ENCODE data around the gene CORO6. TPM values are rescaled to one million over a fixed set of nuclear protein-coding genes. Genes with fewer than 3 reads are reported as not detected.

CORO6 gene
- polyA plus RNA-seq, 2 of the 4 experiments (the other 2 are of a cell fraction): 5.0 to 10.1 TPM

GRCh38 chr17:29591146-29591736, 31.5 kb downstream of the CORO6 start (continued):
- no peak for TF ChIP-seq POLR2AphosphoS2 (conservative IDR thresholded peaks at IDR 0.05; ENCODE audit: low read length)
- TF ChIP-seq ELK1 (IDR thresholded peaks at IDR 0.05; ENCODE audit: low read depth, low read length): no peak
- TF ChIP-seq MAZ (IDR thresholded peaks at IDR 0.05; ENCODE audit: borderline replicate concordance, low read depth, low read length): no peak
- TF ChIP-seq FOSL2 (IDR thresholded peaks at IDR 0.05): peak; percentile 38; the same call in 1 of the 2 replicates
- peak; percentile 75 for TF ChIP-seq FOSL2 (CRISPR knock-in tag; IDR thresholded peaks at IDR 0.05)
- TF ChIP-seq HMGXB4 (CRISPR knock-in tag; IDR thresholded peaks at IDR 0.05; ENCODE audit: borderline replicate concordance): peak; percentile 15; the same call in 1 of the 2 replicates
- TF ChIP-seq TFCP2L1 (CRISPR knock-in tag; IDR thresholded peaks at IDR 0.05): peak; percentile 78; the same call in 1 of the 2 replicates
- peak; percentile 86 for TF ChIP-seq ATOH8 (CRISPR knock-in tag; IDR thresholded peaks at IDR 0.05; ENCODE audit: low read depth)
- no peak for TF ChIP-seq NR3C1 (IDR thresholded peaks at IDR 0.05)
- TF ChIP-seq RCOR1 (IDR thresholded peaks at IDR 0.05; ENCODE audit: low read depth, low read length): no peak
- TF ChIP-seq CHD2 (IDR thresholded peaks at IDR 0.05; ENCODE audit: low read length, partially characterized antibody): no peak
- peak; percentile 48; the same call in 1 of the 2 replicates for TF ChIP-seq NPAS2 (CRISPR knock-in tag; IDR thresholded peaks at IDR 0.05; ENCODE audit: borderline replicate concordance)
- TF ChIP-seq JUNB (IDR thresholded peaks at IDR 0.05): no peak
- TF ChIP-seq EHMT2 (IDR thresholded peaks at IDR 0.05; ENCODE audit: low read depth): no peak
- peak; percentile 33 for TF ChIP-seq POLR2A (IDR thresholded peaks at IDR 0.05; ENCODE audit: low read length)
- no peak for TF ChIP-seq BCL3 (IDR thresholded peaks at IDR 0.05)
- TF ChIP-seq KDM5A (IDR thresholded peaks at IDR 0.05): no peak
- peak; percentile 91; the same call in 1 of the 2 replicates for TF ChIP-seq RNF2 (IDR thresholded peaks at IDR 0.05; ENCODE audit: borderline replicate concordance, low read depth)
- TF ChIP-seq HEYL (CRISPR knock-in tag; IDR thresholded peaks at IDR 0.05): no peak; the same call in 1 of the 2 replicates
- TF ChIP-seq PBX3 (IDR thresholded peaks at IDR 0.05): no peak
- TF ChIP-seq TP53 (CRISPR knock-in tag; IDR thresholded peaks at IDR 0.05): 0 out of 2 replicates have a peak, but pooled peaks have one; percentile 68
- TF ChIP-seq ZNF302 (CRISPR knock-in tag; IDR thresholded peaks at IDR 0.05): peak; percentile 71
- TF ChIP-seq RAD21 (conservative IDR thresholded peaks at IDR 0.05 in 1 of 2, IDR thresholded peaks at IDR 0.05 in 1 of 2): no peak
- peak; percentile 88 for TF ChIP-seq HOXB5 (CRISPR knock-in tag; IDR thresholded peaks at IDR 0.05)
- TF ChIP-seq RFX5 (IDR thresholded peaks at IDR 0.05): no peak
- TF ChIP-seq GATA3 (IDR thresholded peaks at IDR 0.05; ENCODE audit: borderline replicate concordance): 0 out of 2 replicates have a peak, but pooled peaks have one; percentile 8
- TF ChIP-seq CEBPB (IDR thresholded peaks at IDR 0.05): no peak
- TF ChIP-seq BHLHE40 (IDR thresholded peaks at IDR 0.05; ENCODE audit: low read depth, low read length): no peak

Measured in A549 (cell line).